NCI-H82 treated with DMSO at 0.1 percent for 48 hours (cell line): Measurements from ENCODE around the gene HMGN3.
"Not testable (repeated sequence)": the region's sequence is repeated elsewhere in the genome, so short reads cannot be mapped to it uniquely, and the experiment has no call there.

Experiments used
- DNase-seq: peaks from one replicate; lab custom pipeline; 2025; ENCODE audit not compliant: unreplicated experiment; lab: John Stamatoyannopoulos, UW

The HMGN3 gene

GRCh38 chr6:79234150-79235022 is at the start of gene HMGN3:
TSS of gene HMGN3 (minus strand) at chr6:79234682.
- DNase-seq = peak; percentile 75

- no peak for DNase-seq
Observed at GRCh38 chr6:79280756-79281155, 46.3 kb upstream of the HMGN3 start.

GRCh38 chr6:79277109-79277508 is 42.6 kb upstream of the HMGN3 start:
- DNase-seq = no peak

DNA sequence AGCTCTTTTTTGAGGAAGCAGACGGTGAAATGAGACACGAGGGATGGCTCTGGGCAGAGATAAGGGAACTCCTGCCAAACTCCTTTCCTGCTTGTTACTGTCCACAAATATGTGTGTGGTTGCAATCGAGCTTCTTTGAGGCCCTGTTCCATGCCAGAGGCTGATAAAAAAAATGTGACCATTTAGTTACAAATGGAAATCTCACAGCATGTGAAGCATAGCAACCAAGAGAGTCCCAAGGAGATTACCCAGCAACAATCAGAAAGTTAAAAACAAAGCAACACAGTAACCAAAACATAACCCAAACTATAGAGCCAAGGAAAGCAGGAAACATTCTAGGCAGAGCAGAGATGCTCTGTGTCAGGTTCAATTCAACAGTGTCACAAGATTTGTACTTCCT is 35.4 kb upstream of the HMGN3 start:
- DNase-seq = no peak

DNA sequence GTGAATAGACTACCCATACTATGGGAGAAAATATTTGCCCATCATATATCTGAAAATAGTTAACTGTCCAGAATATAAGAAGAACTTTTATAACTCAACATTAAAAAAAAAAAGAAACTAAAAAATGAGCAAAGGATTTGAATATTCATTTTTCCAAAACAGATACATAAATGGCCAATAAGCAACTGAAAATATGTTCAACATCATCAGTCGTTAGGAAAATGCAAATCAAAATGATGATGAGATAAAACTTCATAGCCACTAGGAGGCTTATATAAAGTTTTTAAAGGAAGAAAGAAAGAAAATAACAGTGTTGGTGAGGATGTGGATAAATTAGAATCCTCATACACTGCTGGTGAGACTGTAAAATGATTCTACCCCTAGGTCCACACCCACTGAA is 32.6 kb upstream of the HMGN3 start:
- DNase-seq = no peak

DNA sequence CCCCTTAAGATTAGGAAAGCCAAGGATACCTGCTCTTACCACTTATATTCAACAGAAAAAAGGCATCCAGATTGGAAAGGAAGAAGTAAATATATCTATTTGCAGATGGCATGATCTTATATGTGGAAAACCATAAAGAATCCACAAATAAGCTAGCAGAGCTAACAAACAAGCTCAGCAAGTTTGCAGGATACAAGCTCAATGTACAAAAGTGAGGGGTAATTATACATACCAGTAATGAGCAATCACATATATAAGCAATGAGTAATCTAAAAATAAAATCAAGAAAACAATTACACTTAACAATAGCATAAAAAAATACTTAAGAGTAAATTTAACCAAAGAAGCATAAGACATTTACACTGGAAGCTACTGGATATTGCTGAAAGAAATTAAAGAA is 31.6 kb upstream of the HMGN3 start:
- DNase-seq = no peak

DNA sequence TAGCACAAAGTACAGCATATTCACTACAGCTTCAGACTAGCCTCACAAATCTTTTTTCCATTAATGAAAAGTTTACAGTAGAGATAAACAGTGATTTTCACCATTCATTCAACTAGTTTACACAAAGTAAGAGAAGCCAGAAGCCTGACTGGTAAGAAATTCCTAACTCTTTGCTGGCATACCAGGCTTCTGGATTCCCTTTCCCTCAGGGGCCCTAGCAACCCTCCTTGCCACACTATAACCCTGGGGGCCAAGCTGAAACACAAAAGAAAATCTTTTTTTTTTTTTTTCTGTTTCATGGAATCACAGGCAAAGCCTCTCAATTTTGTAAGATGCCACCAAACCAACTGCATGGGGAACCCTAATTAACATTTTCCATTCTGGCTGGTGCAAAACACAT is 28.9 kb upstream of the HMGN3 start:
- no peak for DNase-seq

- DNase-seq = peak; percentile 59
Observed at GRCh38 chr6:79261666-79262065, 27.2 kb upstream of the HMGN3 start.

DNA sequence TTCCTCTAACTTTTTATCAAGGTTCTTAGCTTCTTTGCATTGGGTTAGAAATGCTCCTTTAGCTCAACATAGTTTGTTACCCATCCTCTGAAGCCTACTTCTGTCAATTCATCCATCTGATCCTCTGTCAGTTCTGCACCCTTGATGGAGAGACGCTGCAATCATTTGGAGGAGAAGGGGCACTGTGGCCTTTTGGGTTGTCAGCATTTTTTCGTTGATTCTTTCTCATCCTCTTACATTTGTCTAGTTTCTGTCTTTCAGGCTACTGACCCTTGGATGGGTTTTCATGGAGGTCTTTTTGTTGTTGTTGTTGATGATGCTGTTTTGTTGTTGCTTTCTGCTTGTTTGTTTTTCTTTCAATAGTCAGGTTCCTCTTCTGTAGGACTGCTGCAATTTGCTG is 26.3 kb upstream of the HMGN3 start:
- DNase-seq = no peak

DNA sequence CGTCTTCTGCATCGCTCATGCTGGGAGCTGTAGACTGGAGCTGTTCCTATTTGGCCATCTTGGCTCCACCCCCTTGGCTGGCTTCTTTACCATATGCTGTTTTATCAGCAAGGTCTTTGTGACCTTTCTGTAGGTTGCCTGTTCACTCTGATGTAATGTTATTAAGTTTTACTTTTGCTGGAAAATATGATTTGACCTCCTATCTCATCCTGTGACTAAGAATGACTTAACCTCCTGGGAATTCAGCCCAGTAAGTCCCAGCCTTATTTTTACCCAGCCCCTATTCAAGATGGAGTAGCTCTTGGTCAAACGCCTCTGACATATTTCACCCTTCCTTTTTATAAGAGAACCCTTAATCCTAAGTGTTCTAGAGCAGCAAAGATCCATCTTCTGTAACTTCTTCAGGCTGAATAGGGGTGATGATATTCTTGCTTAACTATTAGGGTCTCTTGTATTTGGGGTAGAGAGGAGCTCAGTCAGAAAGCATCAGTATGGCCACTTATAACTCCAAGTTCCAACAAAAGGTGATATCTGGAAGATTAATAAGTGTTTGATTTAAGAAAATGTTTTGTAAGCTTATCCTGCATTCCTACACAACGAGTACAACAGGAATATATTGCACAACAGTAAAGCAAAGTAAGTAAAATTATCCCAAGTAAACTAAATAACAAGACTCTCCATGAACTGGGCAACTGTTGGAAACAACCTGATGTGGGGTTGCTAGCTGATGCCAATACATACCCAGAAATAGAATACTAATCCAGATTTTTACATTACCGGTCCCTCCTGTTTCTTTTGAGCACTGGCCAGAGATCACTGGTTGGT is 23.1 kb upstream of the HMGN3 start:
- no peak for DNase-seq

DNA sequence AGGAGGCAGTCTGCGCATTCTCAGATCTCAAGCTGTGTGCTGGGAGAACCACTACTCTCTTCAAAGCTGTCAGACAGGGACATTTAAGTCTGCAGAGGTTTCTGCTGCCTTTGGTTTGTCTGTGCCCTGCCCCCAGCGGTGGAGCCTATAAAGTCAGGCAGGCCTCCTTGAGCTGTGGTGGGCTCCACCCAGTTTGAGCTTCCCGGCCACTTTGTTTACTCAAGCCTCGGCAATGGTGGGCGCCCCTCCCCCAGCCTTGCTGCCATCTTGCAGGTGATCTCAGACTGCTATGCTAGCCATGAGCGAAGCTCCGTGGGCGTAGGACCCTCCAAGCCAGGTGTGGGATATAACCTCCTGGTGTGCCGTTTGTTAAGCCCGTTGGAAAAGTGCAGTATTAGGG is 22.3 kb upstream of the HMGN3 start:
- DNase-seq = not testable (repeated sequence)

DNA sequence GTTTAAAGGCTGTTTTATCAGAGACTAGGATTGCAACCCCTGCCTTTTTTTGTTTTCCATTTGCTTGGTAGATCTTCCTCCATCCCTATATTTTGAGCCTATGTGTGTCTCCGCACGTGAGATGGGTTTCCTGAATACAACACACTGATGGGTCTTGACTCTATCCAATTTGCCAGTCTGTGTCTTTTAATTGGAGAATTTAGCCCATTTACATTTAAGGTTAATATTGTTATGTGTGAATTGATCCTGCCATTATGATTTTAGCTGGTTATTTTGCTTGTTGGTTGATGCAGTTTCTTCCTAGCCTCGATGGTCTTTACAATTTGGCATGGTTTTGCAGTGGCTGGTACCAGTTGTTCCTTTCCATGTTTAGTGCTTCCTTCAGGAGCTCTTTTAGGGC is 20.6 kb upstream of the HMGN3 start:
- DNase-seq = not testable (repeated sequence)

DNA sequence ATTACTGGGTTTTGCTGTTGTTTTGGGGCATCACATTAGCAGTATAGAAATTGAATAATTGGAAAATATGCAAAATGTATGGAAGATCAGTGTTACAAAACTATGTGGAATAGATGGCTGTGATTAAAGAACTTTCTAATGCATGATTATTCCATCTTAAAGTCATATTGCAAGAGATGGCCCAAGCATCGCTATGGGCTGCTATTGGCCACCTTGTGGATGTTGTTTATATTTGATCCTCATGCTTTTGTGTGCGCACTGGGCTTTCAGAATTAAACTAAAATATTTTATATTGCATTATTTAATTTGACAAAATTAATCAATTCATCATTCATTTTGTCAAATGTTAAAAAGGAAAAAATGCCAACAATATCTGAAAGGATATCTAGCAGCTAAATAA is 16.1 kb upstream of the HMGN3 start:
- no peak for DNase-seq

DNA sequence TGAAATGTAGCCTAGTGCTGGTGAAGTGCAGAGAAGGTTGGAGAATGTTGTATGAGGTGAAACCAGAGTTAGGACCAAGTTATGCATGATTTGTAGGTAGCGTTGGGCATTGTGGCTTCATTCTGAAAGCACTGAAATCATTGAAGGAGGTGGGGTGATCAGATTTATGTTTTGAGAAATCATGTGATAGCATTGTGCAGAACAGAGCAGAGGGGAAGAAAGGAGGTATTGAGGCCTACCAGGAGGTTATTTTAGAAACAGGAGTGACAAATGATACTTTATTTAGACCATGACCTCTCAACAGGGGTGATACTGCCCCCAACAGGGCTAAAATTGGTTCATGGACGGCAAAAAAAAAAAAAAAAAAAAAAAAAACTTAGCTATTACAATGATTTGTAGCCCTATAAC is 15.6 kb upstream of the HMGN3 start:
- no peak for DNase-seq

DNA sequence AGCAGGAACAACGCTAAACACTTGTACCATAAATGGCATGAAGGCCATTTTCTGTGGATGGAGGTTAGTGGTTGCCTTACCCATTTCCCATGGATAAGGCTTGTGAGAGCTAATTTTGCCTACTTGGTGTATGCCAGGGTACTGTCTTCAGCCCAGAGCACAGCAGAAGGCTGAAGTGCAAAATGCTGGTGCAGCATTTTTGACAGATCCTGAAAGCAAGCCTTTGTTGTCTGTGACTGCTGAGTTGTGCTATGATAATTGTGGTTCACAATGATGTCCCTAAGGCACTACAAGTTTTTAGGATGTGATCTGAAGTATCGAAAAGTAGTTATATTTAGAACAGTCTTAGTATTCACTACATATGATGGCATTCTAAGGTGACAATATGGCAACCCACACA is 14.7 kb upstream of the HMGN3 start:
- no peak for DNase-seq

- DNase-seq = no peak
Observed at GRCh38 chr6:79246891-79247290, 12.4 kb upstream of the HMGN3 start.

GRCh38 chr6:79241228-79241627 is 6.7 kb upstream of the HMGN3 start:
- DNase-seq = no peak

- DNase-seq = no peak
Observed at GRCh38 chr6:79240509-79240908, 6.0 kb upstream of the HMGN3 start.

- DNase-seq = no peak
Observed at GRCh38 chr6:79239536-79240168, 5.2 kb upstream of the HMGN3 start.

DNA sequence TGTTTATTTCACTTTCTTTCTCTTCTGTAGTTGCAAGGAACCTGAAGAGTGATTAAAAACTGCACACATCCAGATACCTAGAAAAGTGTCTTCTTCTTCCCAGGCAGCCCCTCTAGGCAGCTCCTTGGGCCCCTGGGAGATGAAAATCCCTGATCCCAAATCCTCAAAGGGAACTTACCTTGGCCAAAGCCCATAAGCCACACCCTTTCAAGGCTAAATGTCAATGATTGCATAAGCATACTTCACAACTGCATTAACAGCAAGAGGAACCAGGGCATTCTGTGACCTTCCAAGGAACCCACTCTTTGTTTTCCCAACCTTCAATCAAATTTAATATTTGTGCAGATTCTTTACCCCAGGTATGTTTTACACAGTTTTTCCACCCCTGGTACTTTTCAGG is 4.4 kb upstream of the HMGN3 start:
- DNase-seq = no peak

- no peak for DNase-seq
Observed at GRCh38 chr6:79236711-79237110, 2.2 kb upstream of the HMGN3 start.
